Stimulated activated CD8-positive, alpha-beta memory T cell treated with anti-CD3 and anti-CD28 coated beads, Interleukin-7, amount 100 ng/mL, for 1 hour (primary cell): ENCODE results near the gene PLSCR3.

Source experiments
- DNase-seq, 2 donors: peaks; one replicate each; pipeline ENCODE4 v3.0.0-alpha.2; 2020; ENCODE audit warnings: low read depth in 2 of 2

PLSCR3 gene

DNA sequence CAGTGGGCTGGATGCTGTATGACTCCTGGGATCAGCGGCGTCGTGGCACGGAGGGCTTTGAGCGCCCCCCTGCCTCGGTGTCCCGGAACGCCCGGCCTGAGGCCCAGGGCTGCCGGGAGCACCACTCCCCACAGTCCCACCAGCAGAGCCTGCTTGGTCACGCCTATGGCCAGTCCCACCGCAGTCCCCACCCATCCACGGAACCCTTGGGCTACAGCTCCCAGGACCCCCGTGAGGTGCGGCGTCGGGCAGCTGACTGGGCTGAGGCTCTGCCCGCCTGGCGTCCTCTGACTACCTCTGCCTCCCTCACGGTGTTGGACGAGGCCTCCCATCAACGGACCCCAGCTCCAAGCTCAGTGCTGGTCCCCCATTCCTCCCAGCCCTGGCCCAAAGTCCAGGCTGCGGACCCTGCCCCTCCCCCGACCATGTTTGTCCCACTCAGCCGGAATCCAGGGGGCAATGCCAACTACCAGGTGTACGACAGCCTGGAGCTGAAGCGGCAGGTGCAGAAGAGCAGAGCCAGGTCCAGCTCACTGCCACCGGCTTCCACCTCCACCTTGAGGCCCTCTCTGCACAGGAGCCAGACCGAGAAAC, 32.7 kb upstream of the PLSCR3 start:
- no peak for DNase-seq

DNA sequence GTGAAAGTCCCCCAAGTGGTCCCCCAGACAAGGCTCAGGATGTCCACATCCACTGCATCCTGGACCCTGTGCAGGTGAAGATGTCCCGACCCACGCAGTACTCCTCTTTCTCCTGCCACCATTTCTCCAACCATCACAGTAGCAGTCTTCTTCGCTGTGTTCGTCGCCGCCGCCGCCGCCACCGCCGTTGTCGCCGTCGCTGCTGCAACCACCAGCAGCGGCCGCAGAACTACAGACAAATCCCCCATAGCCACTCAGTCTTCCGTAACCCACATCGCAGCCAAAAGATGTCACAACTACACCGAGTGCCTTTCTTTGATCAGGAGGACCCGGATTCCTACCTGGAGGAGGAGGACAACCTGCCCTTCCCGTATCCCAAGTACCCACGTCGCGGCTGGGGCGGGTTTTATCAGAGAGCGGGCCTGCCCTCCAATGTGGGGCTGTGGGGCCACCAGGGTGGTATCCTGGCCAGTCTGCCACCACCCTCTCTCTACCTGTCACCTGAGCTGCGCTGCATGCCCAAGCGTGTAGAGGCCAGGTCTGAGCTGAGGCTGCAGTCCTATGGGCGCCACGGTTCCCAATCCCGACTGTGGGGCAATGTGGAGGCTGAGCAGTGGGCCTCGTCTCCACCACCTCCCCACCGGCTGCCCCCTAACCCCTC, 32.0 kb upstream of the PLSCR3 start:
- DNase-seq: no peak

DNA sequence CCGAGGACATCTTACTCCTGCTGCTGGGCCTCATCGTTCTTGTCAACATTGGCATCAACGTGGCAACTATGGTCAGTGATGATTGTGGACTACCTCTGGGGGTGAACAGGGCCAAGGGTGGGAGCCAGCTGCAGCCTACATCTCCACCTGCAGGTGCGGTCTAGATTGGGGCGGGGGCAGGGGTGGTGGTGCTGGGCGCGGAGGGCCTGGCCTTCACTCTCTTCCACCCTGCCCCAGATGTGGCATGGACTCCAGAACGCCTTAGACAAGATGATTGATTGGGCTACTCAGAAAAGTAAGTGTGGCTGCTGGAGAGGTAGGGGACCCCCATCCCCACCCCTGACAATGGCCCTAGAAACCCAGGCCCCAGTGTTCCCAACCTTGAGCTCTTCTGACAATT, 31.4 kb upstream of the PLSCR3 start:
- no peak for DNase-seq

DNA sequence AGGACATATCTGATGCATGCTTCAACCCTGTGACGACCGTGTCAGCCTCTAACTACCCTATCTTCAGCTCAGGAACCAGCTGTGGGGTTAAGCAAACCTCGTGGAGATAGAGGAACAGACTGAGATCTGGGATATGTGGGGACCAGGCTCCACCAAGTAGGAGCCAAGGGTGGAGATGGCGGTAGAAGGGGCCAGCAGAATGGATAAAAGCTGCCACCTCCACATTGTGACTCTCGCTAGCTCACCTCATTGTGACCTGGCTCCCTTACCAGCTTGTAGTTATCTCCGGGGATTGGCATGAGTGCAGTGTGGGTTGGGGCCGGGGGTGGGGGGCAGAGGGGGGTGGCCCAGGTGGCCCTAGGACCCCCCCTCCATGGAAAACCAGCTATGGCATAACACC, 31.0 kb upstream of the PLSCR3 start, which contains the start of gene SPEM2:
Gene SPEM2 (plus strand): TSS at position 301 of the 400 bp plus-strand sequence. CDS start 73 bp downstream, at position 374.
- DNase-seq: no peak

DNA sequence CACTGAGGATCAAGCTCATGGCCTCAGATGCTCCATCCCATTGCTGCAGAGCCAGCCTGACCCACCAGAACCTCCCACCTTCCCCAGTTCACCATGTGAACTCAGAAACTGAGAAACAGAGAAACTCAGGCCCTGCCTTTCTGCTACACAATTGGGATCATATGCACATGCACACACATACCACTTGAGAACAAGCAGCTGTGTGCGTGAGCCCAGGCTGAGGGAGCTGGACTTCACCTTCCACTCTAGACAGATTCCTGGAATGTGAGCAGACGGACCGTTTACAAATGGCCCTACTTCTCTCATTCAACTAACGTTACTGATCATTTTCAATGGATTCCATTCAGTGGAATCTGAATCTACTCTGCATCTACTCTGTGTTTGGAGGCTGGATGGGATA, 29.4 kb upstream of the PLSCR3 start:
- no peak for DNase-seq

DNA sequence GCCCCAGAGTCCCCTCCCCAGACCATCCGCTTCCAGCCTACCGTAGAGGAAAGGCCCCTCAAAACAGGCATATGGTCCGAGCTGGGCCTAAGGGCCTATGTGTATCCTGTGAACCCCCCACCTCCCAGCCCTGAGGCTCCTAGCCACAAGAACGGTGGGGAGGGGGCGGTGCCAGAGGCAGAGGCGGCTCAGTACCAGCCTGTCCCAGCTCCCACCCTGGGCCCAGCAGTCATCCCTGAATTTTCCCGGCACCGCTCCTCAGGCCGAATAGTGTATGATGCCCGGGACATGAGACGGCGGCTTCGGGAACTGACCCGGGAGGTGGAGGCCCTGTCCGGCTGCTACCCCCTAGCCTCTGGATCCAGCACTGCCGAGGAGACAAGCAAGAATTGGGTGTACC, 26.9 kb upstream of the PLSCR3 start:
- DNase-seq: no peak

DNA sequence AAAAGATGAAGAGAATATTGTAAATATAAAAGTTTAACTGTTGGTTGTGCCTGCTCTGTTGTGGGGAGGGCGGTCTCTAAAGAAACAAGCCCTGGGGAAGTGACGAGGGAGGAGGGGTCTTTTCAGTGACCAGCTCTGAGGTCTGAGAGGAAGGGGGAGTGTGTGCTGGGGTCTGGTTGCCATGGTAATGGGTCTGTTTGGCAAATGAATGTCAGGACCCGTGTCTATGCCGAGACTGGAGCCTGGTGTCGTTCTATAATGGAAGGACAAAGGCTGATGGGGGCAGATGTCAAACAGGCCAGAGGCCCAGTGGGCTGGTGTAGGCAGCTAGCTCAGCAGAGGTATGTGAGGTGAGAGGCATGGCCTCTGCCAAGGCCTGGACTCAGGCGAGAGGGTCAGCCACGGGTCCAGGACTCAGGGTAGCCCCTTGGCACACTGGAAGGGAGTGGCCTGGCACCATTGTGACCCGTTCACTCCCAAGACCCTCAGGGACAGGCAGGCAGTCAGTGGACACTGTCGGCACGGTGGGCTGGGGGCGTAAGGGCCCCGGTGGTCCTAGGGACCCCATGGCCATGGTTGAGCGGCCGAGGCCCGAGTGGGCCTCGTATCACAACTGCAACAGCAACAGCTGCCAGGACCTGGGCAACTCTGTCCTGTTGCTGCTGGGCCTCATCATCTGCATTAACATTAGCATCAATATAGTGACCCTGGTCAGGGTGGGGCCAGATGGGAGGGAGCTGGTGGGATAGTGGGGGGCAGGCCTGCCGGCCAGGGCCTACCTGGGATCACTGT, 25.7 kb upstream of the PLSCR3 start, which contains the start of gene SPEM1:
Gene SPEM1 (plus strand): TSS at position 506 of the 792 bp plus-strand sequence. CDS start 61 bp downstream, at position 567.
- no peak for DNase-seq

DNA sequence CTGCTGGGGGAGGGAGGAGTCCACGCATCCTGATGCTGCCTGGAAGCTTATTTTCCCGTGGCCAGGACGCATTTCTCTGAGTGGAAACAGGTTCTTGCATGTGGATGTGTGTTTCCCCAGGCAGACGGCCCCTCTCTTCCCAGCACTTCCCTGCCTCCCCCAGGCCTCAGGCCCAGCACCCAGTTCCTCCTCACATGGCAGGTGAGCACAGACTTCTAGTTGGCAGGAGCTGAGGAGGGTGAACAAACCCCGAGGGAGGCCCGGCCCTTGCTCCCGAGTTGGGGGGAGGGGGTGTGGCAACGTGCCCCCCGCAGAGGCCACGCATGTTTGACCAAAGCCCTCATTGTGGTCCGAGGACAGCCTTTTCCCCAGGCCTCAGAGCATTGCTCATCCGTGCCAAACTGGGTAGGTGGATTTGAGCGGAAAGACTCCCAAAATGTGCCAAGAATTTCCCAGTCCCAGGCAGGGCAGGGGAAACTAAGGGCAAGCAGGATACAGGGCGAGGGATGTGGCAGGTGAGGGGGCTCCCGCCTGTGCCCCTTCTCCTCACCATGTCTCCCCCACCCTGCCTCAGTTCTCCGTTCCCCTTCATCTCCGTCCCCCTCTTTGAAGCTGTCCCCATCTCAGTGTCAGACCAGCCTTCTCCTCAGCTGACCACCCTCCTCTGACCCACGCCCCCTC, 24.3 kb upstream of the PLSCR3 start:
- DNase-seq: no peak

GRCh38 chr17:7417056-7417655, 22.8 kb upstream of the PLSCR3 start:
- DNase-seq: no peak

- no peak for DNase-seq
These were observed 22.0 kb upstream of the PLSCR3 start for GRCh38 chr17:7416323-7416722.

- DNase-seq: no peak
These were observed 21.5 kb upstream of the PLSCR3 start for GRCh38 chr17:7415784-7416183.

- no peak for DNase-seq
These were observed 20.5 kb upstream of the PLSCR3 start for GRCh38 chr17:7414837-7415236.

GRCh38 chr17:7413346-7413985, 19.1 kb upstream of the PLSCR3 start:
- DNase-seq: no peak

GRCh38 chr17:7411427-7411750, 17.1 kb upstream of the PLSCR3 start:
- no peak for DNase-seq

GRCh38 chr17:7410634-7411426, 16.5 kb upstream of the PLSCR3 start:
- DNase-seq: no peak

- no peak for DNase-seq
These were observed 15.4 kb upstream of the PLSCR3 start for GRCh38 chr17:7409716-7410115.

DNA sequence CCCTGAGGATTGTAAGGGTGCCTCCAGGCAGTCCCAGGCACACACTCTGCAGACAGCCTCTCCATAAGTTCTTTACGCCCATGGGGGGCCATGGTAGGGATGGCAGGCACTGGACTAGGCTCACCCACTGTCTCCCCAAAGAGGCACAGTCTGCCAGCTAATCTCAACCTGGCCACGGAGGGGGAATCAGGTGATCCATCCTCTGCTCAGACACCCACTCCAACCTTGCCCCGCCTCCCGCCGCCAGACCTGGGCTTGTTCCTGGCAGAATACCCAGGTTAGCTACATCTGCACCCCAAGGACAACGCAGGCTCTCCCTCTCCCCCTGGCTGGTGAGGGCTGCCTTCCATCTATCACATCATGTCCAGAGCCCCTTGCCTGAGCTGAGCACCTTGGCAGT, 14.5 kb upstream of the PLSCR3 start:
- DNase-seq: no peak

DNA sequence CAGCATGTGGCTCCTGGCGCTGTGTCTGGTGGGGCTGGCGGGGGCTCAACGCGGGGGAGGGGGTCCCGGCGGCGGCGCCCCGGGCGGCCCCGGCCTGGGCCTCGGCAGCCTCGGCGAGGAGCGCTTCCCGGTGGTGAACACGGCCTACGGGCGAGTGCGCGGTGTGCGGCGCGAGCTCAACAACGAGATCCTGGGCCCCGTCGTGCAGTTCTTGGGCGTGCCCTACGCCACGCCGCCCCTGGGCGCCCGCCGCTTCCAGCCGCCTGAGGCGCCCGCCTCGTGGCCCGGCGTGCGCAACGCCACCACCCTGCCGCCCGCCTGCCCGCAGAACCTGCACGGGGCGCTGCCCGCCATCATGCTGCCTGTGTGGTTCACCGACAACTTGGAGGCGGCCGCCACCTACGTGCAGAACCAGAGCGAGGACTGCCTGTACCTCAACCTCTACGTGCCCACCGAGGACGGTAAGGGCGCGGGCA, 14.0 kb upstream of the PLSCR3 start:
- no peak for DNase-seq

GRCh38 chr17:7407485-7408251, 13.3 kb upstream of the PLSCR3 start, which contains the start of gene NLGN2:
Gene NLGN2, plus strand, starts transcription at chr17:7407845. Its CDS starts 411 bp downstream, at chr17:7408256.
- DNase-seq: no peak

- no peak for DNase-seq
These were observed 12.8 kb upstream of the PLSCR3 start for GRCh38 chr17:7407082-7407481.
